Measurements from ENCODE around the gene ARHGAP11A.

ARHGAP11A gene

GRCh38 chr15:32688151-32688639, 72.9 kb downstream of the ARHGAP11A start:
- peak; percentile 29 for DNase-seq
